ENCODE measurements around the gene CDC5L.

DNA sequence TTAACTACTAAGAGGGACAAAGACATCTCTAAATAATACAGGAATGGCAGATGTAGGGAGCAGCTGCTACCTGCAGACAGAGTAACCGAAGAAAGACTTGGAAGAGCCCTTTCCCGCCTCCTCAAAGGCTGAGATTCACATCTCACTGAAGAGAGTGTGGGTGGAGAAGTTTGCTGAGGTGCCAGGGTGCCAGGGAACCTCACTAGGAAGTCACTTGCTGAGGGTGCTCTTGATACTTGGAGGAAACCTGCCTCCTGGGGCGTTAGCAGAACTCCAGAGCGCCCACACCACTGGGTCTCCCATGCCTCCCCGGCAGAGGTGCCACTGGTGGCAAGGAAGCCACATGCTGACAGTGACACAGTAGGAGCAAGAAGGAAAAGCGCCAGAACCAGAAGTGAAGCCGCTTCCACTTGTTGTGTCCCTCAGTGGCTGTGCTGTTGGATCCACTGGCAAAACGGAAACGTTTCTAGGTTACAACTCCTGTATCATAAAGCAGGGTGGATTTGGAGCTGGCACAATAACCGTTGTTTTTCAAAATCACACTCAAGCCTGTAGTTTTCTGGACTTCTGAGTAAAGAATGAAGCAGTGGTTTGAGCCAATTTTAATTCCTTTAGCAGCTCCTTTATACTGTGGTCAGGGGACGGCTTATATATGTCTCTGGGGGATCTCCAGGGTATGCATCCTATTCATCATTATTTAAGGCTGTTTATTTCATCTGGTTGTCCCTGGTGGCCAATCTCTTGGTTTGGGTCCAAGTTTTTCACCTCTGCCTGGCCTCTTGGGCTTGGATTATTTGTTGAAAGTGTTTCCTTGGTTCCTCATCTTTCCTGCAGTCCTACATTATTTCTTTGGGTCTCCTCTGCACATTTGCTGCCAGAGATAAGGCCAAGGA lies 64.5 kb downstream of the CDC5L start:
- TF ChIP-seq, protein P1, sequence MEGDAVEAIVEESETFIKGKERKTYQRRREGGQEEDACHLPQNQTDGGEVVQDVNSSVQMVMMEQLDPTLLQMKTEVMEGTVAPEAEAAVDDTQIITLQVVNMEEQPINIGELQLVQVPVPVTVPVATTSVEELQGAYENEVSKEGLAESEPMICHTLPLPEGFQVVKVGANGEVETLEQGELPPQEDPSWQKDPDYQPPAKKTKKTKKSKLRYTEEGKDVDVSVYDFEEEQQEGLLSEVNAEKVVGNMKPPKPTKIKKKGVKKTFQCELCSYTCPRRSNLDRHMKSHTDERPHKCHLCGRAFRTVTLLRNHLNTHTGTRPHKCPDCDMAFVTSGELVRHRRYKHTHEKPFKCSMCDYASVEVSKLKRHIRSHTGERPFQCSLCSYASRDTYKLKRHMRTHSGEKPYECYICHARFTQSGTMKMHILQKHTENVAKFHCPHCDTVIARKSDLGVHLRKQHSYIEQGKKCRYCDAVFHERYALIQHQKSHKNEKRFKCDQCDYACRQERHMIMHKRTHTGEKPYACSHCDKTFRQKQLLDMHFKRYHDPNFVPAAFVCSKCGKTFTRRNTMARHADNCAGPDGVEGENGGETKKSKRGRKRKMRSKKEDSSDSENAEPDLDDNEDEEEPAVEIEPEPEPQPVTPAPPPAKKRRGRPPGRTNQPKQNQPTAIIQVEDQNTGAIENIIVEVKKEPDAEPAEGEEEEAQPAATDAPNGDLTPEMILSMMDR (IDR thresholded peaks at IDR 0.05): no peak
- TF ChIP-seq POLR2A (IDR thresholded peaks at IDR 0.05): no peak
